ENCODE data around the gene NCOR2. TPM values are rescaled to one million over a fixed set of nuclear protein-coding genes. Genes with fewer than 3 reads are reported as not detected.

NCOR2 gene
- polyA plus RNA-seq, 1 donor from 2014 or later = 4.8 TPM

GRCh38 chr12:124525927-124526692 lies 41.3 kb downstream of the NCOR2 start:
- Histone ChIP-seq H3K9ac (ENCODE audit: low read length) (no peak overlapping the region), H2AFZ (ENCODE audit: low read depth, low read length) (no peak overlapping the region), H3K9me2 (ENCODE audit: insufficient read depth, low read length) (no peaks in the 10 kb centered on the region), H3K4me2 (ENCODE audit: low read length) (no peak overlapping the region), H3F3A (ENCODE audit: insufficient read depth, low read length, poor library complexity, severe bottlenecking) (peaks cover 9% of the 10 kb centered on the region), H3K27me3 (ENCODE audit: insufficient read depth, low read depth, low read length) (no peaks in the 10 kb centered on the region), H3K4me3 (ENCODE audit: low read length) (no peak overlapping the region), H4K20me1 (ENCODE audit: insufficient read depth) (no peaks in the 10 kb centered on the region), H3K27ac (ENCODE audit: low read length) (no peak overlapping the region), H3K9me3 (ENCODE audit: low read length) (no peaks in the 10 kb centered on the region), H3K79me2 (replicated peaks; ENCODE audit: insufficient read depth, low read length) (peaks cover 3% of the 10 kb centered on the region), H3K36me3 (ENCODE audit: insufficient read depth, low read length) (no peaks in the 10 kb centered on the region)
- TF ChIP-seq MXI1 (conservative IDR thresholded peaks at IDR 0.05; ENCODE audit: poor library complexity, severe bottlenecking) = no peak
- TF ChIP-seq TAF1 (IDR thresholded peaks at IDR 0.05; ENCODE audit: low read depth) = no peak
- no peak for TF ChIP-seq SMC3 (conservative IDR thresholded peaks at IDR 0.05; ENCODE audit: poor library complexity)
- TF ChIP-seq EP300 (conservative IDR thresholded peaks at IDR 0.05; ENCODE audit: poor library complexity, severe bottlenecking) = no peak
- no peak for TF ChIP-seq EZH2 (IDR thresholded peaks at IDR 0.05; ENCODE audit: borderline replicate concordance, insufficient read depth, low read length, poor library complexity, severe bottlenecking)
- TF ChIP-seq, protein P1, sequence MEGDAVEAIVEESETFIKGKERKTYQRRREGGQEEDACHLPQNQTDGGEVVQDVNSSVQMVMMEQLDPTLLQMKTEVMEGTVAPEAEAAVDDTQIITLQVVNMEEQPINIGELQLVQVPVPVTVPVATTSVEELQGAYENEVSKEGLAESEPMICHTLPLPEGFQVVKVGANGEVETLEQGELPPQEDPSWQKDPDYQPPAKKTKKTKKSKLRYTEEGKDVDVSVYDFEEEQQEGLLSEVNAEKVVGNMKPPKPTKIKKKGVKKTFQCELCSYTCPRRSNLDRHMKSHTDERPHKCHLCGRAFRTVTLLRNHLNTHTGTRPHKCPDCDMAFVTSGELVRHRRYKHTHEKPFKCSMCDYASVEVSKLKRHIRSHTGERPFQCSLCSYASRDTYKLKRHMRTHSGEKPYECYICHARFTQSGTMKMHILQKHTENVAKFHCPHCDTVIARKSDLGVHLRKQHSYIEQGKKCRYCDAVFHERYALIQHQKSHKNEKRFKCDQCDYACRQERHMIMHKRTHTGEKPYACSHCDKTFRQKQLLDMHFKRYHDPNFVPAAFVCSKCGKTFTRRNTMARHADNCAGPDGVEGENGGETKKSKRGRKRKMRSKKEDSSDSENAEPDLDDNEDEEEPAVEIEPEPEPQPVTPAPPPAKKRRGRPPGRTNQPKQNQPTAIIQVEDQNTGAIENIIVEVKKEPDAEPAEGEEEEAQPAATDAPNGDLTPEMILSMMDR (IDR thresholded peaks at IDR 0.05; ENCODE audit: poor library complexity, severe bottlenecking) = no peak
- no peak for TF ChIP-seq POLR2AphosphoS5 (IDR thresholded peaks at IDR 0.05)
- TF ChIP-seq RAD21 (conservative IDR thresholded peaks at IDR 0.05) = no peak
- no peak for TF ChIP-seq REST (IDR thresholded peaks at IDR 0.05; ENCODE audit: borderline replicate concordance)

DNA sequence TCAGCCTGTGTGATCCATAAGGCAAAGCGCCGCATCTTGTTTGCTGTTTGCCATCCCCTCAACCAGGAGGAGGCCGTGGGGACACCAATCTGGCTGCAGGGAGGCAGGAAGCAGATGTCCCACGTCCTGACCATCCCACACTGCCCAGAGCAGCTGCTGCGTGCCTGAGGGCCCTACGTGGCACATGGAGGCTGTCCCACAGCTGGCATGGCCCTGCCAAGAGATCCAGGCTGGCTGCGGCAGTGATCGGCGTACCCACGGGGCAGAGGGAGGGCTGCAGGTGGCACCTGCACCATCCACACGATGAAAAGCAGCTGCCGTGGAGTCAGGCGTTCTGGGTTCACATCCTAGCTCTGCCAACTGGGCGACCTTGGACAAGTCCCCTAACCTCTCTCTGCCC lies 42.0 kb downstream of the NCOR2 start:
- Histone ChIP-seq H3F3A (ENCODE audit: insufficient read depth, low read length, poor library complexity, severe bottlenecking) (peaks cover 5% of the 10 kb centered on the region), H3K79me2 (replicated peaks; ENCODE audit: insufficient read depth, low read length) (peaks cover 3% of the 10 kb centered on the region), H3K9me3 (ENCODE audit: low read length) (no peaks in the 10 kb centered on the region), H3K4me2 (ENCODE audit: low read length) (no peak overlapping the region), H3K4me3 (ENCODE audit: low read length) (no peak overlapping the region), H2AFZ (ENCODE audit: low read depth, low read length) (no peak overlapping the region), H3K27me3 (ENCODE audit: insufficient read depth, low read depth, low read length) (no peaks in the 10 kb centered on the region), H3K9me2 (ENCODE audit: insufficient read depth, low read length) (no peaks in the 10 kb centered on the region), H3K36me3 (ENCODE audit: insufficient read depth, low read length) (no peaks in the 10 kb centered on the region), H4K20me1 (ENCODE audit: insufficient read depth) (no peaks in the 10 kb centered on the region), H3K27ac (ENCODE audit: low read length) (no peak overlapping the region), H3K9ac (ENCODE audit: low read length) (no peak overlapping the region)
- TF ChIP-seq EP300 (conservative IDR thresholded peaks at IDR 0.05; ENCODE audit: poor library complexity, severe bottlenecking) = no peak
- no peak for TF ChIP-seq RAD21 (conservative IDR thresholded peaks at IDR 0.05)
- no peak for TF ChIP-seq SMC3 (conservative IDR thresholded peaks at IDR 0.05; ENCODE audit: poor library complexity)
- TF ChIP-seq EZH2 (IDR thresholded peaks at IDR 0.05; ENCODE audit: borderline replicate concordance, insufficient read depth, low read length, poor library complexity, severe bottlenecking) = no peak
- TF ChIP-seq REST (IDR thresholded peaks at IDR 0.05; ENCODE audit: borderline replicate concordance) = no peak
- no peak for TF ChIP-seq MXI1 (conservative IDR thresholded peaks at IDR 0.05; ENCODE audit: poor library complexity, severe bottlenecking)
- TF ChIP-seq TAF1 (IDR thresholded peaks at IDR 0.05; ENCODE audit: low read depth) = no peak
- no peak for TF ChIP-seq POLR2AphosphoS5 (IDR thresholded peaks at IDR 0.05)
- TF ChIP-seq, protein P1 (IDR thresholded peaks at IDR 0.05; ENCODE audit: poor library complexity, severe bottlenecking) = no peak

Measured in neural cell (in vitro differentiated cells).